Mammary epithelial cell (primary cell): ENCODE data around the gene EPHA5.

ENCODE experiments used
- EZH2 ChIP-seq: IDR thresholded peaks from 2 replicates; pipeline ENCODE4 v1.6.1; 2012; ENCODE audit warnings: low read length, inconsistent platforms, borderline replicate concordance
- TF ChIP-seq, protein P1 (sequence below), 2 donors: IDR thresholded peaks in 1 of 2; conservative IDR thresholded peaks in 1 of 2; 2 replicates each; pipeline ENCODE4 v1.5.1; 2011 to 2012; ENCODE audit warnings: inconsistent platforms in 2 of 2, low read length in 2 of 2, mild to moderate bottlenecking in 2 of 2, control low read depth in 1 of 2, low read depth in 1 of 2; ENCODE audit not compliant: insufficient read depth in 1 of 2; ENCODE audit errors: extremely low read depth in 1 of 2

DNA sequence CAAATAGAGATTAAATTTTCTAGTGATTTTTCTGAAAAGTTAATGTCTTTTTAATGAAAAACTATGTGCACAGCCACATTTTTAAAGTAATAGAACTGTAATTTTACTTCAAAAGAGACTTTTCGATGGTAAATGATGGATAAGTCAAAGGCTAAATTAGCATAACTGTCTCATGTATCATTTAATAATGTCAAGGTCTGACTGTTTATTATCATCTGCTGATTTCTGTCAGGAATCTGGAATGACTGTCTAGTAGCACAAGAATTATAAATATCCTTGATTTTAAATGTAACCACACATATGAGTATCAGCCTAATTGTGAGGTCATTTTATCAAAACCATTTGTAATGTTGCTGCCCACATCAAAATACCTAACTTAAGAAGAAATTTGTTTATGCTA lies 333.8 kb downstream of the EPHA5 start:
- TF ChIP-seq, protein P1, sequence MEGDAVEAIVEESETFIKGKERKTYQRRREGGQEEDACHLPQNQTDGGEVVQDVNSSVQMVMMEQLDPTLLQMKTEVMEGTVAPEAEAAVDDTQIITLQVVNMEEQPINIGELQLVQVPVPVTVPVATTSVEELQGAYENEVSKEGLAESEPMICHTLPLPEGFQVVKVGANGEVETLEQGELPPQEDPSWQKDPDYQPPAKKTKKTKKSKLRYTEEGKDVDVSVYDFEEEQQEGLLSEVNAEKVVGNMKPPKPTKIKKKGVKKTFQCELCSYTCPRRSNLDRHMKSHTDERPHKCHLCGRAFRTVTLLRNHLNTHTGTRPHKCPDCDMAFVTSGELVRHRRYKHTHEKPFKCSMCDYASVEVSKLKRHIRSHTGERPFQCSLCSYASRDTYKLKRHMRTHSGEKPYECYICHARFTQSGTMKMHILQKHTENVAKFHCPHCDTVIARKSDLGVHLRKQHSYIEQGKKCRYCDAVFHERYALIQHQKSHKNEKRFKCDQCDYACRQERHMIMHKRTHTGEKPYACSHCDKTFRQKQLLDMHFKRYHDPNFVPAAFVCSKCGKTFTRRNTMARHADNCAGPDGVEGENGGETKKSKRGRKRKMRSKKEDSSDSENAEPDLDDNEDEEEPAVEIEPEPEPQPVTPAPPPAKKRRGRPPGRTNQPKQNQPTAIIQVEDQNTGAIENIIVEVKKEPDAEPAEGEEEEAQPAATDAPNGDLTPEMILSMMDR (conservative IDR thresholded peaks at IDR 0.05 in 1 of 2, IDR thresholded peaks at IDR 0.05 in 1 of 2; ENCODE audit: extremely low read depth in 1 of 2, insufficient read depth in 1 of 2, low read depth in 1 of 2, low read length in 2 of 2): no peak
- TF ChIP-seq EZH2: no peak
